H1 (cell line): Measurements from ENCODE around the gene APP. TPM values are rescaled to one million over a fixed set of nuclear protein-coding genes. Genes with fewer than 3 reads are reported as not detected.

Source experiments
- ASH2L ChIP-seq: fragments of 200-600, 300-600 bp; sonication (generic); IDR thresholded peaks from one replicate; pipeline ENCODE4 v1.7.1; 2017; ENCODE audit warnings: low read length
- CHD1 ChIP-seq: IDR thresholded peaks from 2 replicates; pipeline ENCODE4 v1.6.1; 2012; ENCODE audit warnings: low read depth, low read length, improper control_type of control experiment
- JUND ChIP-seq: IDR thresholded peaks from 2 replicates; pipeline ENCODE4 v1.6.1; 2011; ENCODE audit warnings: mild to moderate bottlenecking, improper control_type of control experiment, low read length
- KDM4A ChIP-seq: IDR thresholded peaks from one replicate; pipeline ENCODE4 v1.7.1; 2012; ENCODE audit warnings: low read depth, mild to moderate bottlenecking, moderate library complexity, low read length, inconsistent platforms; ENCODE audit not compliant: severe bottlenecking
- POU5F1 ChIP-seq: IDR thresholded peaks from 2 replicates; pipeline ENCODE4 v1.6.1; 2011; ENCODE audit warnings: low read depth, mild to moderate bottlenecking, low read length, moderate library complexity
- SP4 ChIP-seq: IDR thresholded peaks from 2 replicates; pipeline ENCODE4 v1.6.1; 2012; ENCODE audit warnings: low read length, inconsistent platforms
- YY1 ChIP-seq: IDR thresholded peaks from 2 replicates; pipeline ENCODE4 v1.6.1; 2011; ENCODE audit warnings: low read depth, mild to moderate bottlenecking, low read length
- polyA plus RNA-seq, 7 experiments: library from polyadenylated mRNA; depleted of rRNA in 3 of 7; stranded (reverse) in 5 of 7; unstranded in 2 of 7; fragments of >200 nt in 5 of 7; fragments of 200-250 nt in 2 of 7; gene quantifications; 1 replicate in 5 of 7; 2 replicates in 1 of 7; 4 replicates in 1 of 7; pipeline versions ENCODE4 v1.2.1 to v1.2.3, GENCODE V29; 2011 to 2013; ENCODE audit warnings: missing spikeins in 2 of 7, mixed read lengths in 2 of 7
- total RNA-seq: library from RNA; stranded (reverse); fragmentation: NEBNext Ultra II Directional; extraction: Animal tissue kit (Norgen Biotek cat#: 25700); gene quantifications from 2 replicates; pipeline ENCODE4 v1.2.1, GENCODE V29; 2021
- TF ChIP-seq, protein P1 (sequence below): fragments of 300-600 bp; sonication (generic); IDR thresholded peaks from 2 replicates; pipeline ENCODE4 v1.7.1; 2012; ENCODE audit warnings: low read length, moderate library complexity, mild to moderate bottlenecking, inconsistent platforms; ENCODE audit not compliant: insufficient replicate concordance

The APP gene
- total and polyA plus RNA-seq, 2 of the 8 experiments (the other 6 are each of a cell fraction or from before 2014, with no cell fraction given), result 375 to 551 TPM

- TF ChIP-seq, protein P1, sequence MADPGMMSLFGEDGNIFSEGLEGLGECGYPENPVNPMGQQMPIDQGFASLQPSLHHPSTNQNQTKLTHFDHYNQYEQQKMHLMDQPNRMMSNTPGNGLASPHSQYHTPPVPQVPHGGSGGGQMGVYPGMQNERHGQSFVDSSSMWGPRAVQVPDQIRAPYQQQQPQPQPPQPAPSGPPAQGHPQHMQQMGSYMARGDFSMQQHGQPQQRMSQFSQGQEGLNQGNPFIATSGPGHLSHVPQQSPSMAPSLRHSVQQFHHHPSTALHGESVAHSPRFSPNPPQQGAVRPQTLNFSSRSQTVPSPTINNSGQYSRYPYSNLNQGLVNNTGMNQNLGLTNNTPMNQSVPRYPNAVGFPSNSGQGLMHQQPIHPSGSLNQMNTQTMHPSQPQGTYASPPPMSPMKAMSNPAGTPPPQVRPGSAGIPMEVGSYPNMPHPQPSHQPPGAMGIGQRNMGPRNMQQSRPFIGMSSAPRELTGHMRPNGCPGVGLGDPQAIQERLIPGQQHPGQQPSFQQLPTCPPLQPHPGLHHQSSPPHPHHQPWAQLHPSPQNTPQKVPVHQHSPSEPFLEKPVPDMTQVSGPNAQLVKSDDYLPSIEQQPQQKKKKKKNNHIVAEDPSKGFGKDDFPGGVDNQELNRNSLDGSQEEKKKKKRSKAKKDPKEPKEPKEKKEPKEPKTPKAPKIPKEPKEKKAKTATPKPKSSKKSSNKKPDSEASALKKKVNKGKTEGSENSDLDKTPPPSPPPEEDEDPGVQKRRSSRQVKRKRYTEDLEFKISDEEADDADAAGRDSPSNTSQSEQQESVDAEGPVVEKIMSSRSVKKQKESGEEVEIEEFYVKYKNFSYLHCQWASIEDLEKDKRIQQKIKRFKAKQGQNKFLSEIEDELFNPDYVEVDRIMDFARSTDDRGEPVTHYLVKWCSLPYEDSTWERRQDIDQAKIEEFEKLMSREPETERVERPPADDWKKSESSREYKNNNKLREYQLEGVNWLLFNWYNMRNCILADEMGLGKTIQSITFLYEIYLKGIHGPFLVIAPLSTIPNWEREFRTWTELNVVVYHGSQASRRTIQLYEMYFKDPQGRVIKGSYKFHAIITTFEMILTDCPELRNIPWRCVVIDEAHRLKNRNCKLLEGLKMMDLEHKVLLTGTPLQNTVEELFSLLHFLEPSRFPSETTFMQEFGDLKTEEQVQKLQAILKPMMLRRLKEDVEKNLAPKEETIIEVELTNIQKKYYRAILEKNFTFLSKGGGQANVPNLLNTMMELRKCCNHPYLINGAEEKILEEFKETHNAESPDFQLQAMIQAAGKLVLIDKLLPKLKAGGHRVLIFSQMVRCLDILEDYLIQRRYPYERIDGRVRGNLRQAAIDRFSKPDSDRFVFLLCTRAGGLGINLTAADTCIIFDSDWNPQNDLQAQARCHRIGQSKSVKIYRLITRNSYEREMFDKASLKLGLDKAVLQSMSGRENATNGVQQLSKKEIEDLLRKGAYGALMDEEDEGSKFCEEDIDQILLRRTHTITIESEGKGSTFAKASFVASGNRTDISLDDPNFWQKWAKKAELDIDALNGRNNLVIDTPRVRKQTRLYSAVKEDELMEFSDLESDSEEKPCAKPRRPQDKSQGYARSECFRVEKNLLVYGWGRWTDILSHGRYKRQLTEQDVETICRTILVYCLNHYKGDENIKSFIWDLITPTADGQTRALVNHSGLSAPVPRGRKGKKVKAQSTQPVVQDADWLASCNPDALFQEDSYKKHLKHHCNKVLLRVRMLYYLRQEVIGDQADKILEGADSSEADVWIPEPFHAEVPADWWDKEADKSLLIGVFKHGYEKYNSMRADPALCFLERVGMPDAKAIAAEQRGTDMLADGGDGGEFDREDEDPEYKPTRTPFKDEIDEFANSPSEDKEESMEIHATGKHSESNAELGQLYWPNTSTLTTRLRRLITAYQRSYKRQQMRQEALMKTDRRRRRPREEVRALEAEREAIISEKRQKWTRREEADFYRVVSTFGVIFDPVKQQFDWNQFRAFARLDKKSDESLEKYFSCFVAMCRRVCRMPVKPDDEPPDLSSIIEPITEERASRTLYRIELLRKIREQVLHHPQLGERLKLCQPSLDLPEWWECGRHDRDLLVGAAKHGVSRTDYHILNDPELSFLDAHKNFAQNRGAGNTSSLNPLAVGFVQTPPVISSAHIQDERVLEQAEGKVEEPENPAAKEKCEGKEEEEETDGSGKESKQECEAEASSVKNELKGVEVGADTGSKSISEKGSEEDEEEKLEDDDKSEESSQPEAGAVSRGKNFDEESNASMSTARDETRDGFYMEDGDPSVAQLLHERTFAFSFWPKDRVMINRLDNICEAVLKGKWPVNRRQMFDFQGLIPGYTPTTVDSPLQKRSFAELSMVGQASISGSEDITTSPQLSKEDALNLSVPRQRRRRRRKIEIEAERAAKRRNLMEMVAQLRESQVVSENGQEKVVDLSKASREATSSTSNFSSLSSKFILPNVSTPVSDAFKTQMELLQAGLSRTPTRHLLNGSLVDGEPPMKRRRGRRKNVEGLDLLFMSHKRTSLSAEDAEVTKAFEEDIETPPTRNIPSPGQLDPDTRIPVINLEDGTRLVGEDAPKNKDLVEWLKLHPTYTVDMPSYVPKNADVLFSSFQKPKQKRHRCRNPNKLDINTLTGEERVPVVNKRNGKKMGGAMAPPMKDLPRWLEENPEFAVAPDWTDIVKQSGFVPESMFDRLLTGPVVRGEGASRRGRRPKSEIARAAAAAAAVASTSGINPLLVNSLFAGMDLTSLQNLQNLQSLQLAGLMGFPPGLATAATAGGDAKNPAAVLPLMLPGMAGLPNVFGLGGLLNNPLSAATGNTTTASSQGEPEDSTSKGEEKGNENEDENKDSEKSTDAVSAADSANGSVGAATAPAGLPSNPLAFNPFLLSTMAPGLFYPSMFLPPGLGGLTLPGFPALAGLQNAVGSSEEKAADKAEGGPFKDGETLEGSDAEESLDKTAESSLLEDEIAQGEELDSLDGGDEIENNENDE, result no peak
- TF ChIP-seq CHD1 (no peak), ASH2L (no peak), SP4 (no peak), YY1 (no peak), POU5F1 (no peak), JUND (no peak), KDM4A (no peak)
Measured at GRCh38 chr21:25974964-25975363, 195.6 kb downstream of the APP start (continued).
